ENCODE results near the gene SUDS3. TPM values are rescaled to one million over a fixed set of nuclear protein-coding genes. Genes with fewer than 3 reads are reported as not detected.

SUDS3 gene
- polyA plus RNA-seq, 1 of the 3 experiments (the other 2 are of a cell fraction), result 15.0 TPM

DNA sequence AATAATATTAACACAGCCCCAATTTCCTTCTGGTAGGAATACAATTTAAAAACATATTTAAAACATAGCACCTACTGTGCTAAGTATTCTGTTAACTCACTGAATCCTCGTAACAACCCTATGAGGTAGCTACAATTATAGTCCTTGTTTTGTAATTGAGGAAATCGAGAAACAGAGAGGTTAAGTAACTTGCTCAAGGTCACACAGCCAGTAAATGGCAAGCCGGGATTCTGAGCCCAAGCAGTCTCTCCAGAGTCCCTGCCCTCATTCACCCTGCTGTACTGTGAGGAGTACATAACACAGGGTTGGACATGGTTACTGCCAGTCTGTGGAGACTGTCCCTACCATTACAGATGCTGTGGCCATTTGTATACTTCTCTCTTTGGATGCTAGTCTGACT is 44.3 kb downstream of the SUDS3 start:
- Histone ChIP-seq H4K20me1 (ENCODE audit: insufficient read depth) (no peaks in the 10 kb centered on the region), H3K4me1 (ENCODE audit: control insufficient read depth in 1 of 2, insufficient read depth in 2 of 2, low read depth in 1 of 2, low read length in 1 of 2) (no peaks in the 10 kb centered on the region), H3K27ac (ENCODE audit: low read depth in 2 of 2, low read length in 1 of 2) (no peak overlapping the region), H3K9ac (no peak overlapping the region), H2AFZ (ENCODE audit: low read depth) (no peak overlapping the region), H3K9me3 (no peaks in the 10 kb centered on the region), H3K79me2 (ENCODE audit: insufficient read depth) (no peaks in the 10 kb centered on the region), H3K36me3 (replicated peaks in 1 of 2; ENCODE audit: control insufficient read depth in 1 of 2, insufficient read depth in 2 of 2, low read length in 1 of 2) (peaks cover 22 to 29% of the 10 kb centered on the region in 2 experiments), H3F3A (replicated peaks; ENCODE audit: insufficient read depth) (peaks cover 3% of the 10 kb centered on the region), H3K4me3 (ENCODE audit: low read depth in 2 of 2, low read length in 1 of 2) (no peak overlapping the region), H3K4me2 (no peak overlapping the region), H3K9me2 (no peaks in the 10 kb centered on the region), H3K27me3 (ENCODE audit: insufficient read depth) (no peaks in the 10 kb centered on the region)
- ChIA-PET POLR2A (interaction anchor here (0.6 kb wide), 1 partner anchor 561 kb away, joined by 3 read pairs; no protein-coding TSS in a partner anchor), CTCF (interaction anchor here (1.2 kb wide), 1 partner anchor 433 kb away, joined by 4 read pairs; no protein-coding TSS in a partner anchor)
- 85% methylated on average over 3 of the region's 3 CpGs for WGBS (ENCODE audit: low lambda C conversion rate)
- no peak for TF ChIP-seq SIN3A (IDR thresholded peaks at IDR 0.05; ENCODE audit: borderline replicate concordance, low read depth, low read length)
- DNase-seq, result no peak

DNA sequence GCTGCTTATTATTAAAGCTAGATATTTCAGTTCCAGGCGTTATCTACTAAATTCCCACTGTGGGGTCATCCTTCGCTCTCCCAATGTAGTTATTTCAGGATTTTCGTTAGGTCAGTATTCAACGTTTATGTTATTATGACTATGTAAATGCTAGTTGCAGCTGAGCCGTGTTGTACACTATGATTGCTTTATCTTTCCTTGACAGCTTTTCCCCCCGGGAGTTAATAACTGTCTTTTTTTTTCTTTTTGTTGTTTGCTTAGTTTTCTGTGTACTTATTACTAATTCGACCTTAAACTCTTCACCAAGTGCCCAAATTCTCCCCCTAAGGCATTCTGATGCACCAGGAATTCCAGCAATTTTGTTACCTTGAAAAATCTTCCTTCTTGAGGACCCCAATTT is 48.5 kb downstream of the SUDS3 start:
- no peaks in the 10 kb centered on the region for H4K20me1 ChIP-seq (ENCODE audit: insufficient read depth)
- TF ChIP-seq FOXM1 (IDR thresholded peaks at IDR 0.05; ENCODE audit: low read depth) (no peak), JUND (IDR thresholded peaks at IDR 0.05) (no peak), POLR2AphosphoS5 (IDR thresholded peaks at IDR 0.05; ENCODE audit: low read depth, low read length) (no peak), NRF1 (IDR thresholded peaks at IDR 0.05; ENCODE audit: low read depth, low read length) (no peak), TAF1 (IDR thresholded peaks at IDR 0.05; ENCODE audit: borderline replicate concordance, low read depth, low read length) (no peak), ELF1 (IDR thresholded peaks at IDR 0.05) (no peak), TEAD4 (IDR thresholded peaks at IDR 0.05; ENCODE audit: borderline replicate concordance, insufficient read depth) (no peak), SIN3A (IDR thresholded peaks at IDR 0.05; ENCODE audit: borderline replicate concordance, low read depth, low read length) (no peak), CHD2 (IDR thresholded peaks at IDR 0.05; ENCODE audit: low read length, partially characterized antibody) (no peak), YY1 (IDR thresholded peaks at IDR 0.05; ENCODE audit: low read depth) (no peak), RXRA (IDR thresholded peaks at IDR 0.05; ENCODE audit: borderline replicate concordance, low read depth) (no peak), TCF12 (IDR thresholded peaks at IDR 0.05) (no peak), MEF2A (IDR thresholded peaks at IDR 0.05; ENCODE audit: borderline replicate concordance, low read depth) (no peak), RFX5 (IDR thresholded peaks at IDR 0.05; ENCODE audit: low read length) (no peak), RAD21 (IDR thresholded peaks at IDR 0.05; ENCODE audit: low read length) (no peak)
- TF ChIP-seq, protein P1, sequence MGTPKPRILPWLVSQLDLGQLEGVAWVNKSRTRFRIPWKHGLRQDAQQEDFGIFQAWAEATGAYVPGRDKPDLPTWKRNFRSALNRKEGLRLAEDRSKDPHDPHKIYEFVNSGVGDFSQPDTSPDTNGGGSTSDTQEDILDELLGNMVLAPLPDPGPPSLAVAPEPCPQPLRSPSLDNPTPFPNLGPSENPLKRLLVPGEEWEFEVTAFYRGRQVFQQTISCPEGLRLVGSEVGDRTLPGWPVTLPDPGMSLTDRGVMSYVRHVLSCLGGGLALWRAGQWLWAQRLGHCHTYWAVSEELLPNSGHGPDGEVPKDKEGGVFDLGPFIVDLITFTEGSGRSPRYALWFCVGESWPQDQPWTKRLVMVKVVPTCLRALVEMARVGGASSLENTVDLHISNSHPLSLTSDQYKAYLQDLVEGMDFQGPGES (IDR thresholded peaks at IDR 0.05; ENCODE audit: low read depth, low read length), result no peak
- TF ChIP-seq, protein P2, sequence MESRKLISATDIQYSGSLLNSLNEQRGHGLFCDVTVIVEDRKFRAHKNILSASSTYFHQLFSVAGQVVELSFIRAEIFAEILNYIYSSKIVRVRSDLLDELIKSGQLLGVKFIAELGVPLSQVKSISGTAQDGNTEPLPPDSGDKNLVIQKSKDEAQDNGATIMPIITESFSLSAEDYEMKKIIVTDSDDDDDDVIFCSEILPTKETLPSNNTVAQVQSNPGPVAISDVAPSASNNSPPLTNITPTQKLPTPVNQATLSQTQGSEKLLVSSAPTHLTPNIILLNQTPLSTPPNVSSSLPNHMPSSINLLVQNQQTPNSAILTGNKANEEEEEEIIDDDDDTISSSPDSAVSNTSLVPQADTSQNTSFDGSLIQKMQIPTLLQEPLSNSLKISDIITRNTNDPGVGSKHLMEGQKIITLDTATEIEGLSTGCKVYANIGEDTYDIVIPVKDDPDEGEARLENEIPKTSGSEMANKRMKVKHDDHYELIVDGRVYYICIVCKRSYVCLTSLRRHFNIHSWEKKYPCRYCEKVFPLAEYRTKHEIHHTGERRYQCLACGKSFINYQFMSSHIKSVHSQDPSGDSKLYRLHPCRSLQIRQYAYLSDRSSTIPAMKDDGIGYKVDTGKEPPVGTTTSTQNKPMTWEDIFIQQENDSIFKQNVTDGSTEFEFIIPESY (IDR thresholded peaks at IDR 0.05; ENCODE audit: borderline replicate concordance, low read depth), result no peak
- TF ChIP-seq, protein P3, sequence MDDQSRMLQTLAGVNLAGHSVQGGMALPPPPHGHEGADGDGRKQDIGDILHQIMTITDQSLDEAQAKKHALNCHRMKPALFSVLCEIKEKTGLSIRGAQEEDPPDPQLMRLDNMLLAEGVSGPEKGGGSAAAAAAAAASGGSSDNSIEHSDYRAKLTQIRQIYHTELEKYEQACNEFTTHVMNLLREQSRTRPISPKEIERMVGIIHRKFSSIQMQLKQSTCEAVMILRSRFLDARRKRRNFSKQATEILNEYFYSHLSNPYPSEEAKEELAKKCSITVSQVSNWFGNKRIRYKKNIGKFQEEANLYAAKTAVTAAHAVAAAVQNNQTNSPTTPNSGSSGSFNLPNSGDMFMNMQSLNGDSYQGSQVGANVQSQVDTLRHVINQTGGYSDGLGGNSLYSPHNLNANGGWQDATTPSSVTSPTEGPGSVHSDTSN (IDR thresholded peaks at IDR 0.05), result no peak
- TF ChIP-seq, protein P4, sequence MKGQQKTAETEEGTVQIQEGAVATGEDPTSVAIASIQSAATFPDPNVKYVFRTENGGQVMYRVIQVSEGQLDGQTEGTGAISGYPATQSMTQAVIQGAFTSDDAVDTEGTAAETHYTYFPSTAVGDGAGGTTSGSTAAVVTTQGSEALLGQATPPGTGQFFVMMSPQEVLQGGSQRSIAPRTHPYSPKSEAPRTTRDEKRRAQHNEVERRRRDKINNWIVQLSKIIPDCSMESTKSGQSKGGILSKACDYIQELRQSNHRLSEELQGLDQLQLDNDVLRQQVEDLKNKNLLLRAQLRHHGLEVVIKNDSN (IDR thresholded peaks at IDR 0.05; ENCODE audit: borderline replicate concordance, low read depth), result no peak
- TF ChIP-seq, protein P5, sequence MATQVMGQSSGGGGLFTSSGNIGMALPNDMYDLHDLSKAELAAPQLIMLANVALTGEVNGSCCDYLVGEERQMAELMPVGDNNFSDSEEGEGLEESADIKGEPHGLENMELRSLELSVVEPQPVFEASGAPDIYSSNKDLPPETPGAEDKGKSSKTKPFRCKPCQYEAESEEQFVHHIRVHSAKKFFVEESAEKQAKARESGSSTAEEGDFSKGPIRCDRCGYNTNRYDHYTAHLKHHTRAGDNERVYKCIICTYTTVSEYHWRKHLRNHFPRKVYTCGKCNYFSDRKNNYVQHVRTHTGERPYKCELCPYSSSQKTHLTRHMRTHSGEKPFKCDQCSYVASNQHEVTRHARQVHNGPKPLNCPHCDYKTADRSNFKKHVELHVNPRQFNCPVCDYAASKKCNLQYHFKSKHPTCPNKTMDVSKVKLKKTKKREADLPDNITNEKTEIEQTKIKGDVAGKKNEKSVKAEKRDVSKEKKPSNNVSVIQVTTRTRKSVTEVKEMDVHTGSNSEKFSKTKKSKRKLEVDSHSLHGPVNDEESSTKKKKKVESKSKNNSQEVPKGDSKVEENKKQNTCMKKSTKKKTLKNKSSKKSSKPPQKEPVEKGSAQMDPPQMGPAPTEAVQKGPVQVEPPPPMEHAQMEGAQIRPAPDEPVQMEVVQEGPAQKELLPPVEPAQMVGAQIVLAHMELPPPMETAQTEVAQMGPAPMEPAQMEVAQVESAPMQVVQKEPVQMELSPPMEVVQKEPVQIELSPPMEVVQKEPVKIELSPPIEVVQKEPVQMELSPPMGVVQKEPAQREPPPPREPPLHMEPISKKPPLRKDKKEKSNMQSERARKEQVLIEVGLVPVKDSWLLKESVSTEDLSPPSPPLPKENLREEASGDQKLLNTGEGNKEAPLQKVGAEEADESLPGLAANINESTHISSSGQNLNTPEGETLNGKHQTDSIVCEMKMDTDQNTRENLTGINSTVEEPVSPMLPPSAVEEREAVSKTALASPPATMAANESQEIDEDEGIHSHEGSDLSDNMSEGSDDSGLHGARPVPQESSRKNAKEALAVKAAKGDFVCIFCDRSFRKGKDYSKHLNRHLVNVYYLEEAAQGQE (IDR thresholded peaks at IDR 0.05; ENCODE audit: low read depth, low read length), result no peak
- no peak overlapping the region for H3K4me2 ChIP-seq
- no peak overlapping the region for H3K27ac ChIP-seq (ENCODE audit: low read depth in 2 of 2, low read length in 1 of 2)
- no peaks in the 10 kb centered on the region for H3K9me2 ChIP-seq
- no peaks in the 10 kb centered on the region for H3K79me2 ChIP-seq (ENCODE audit: insufficient read depth)
- POLR2A ChIA-PET, result no interaction called here
- no peaks in the 10 kb centered on the region for H3K36me3 ChIP-seq (replicated peaks in 1 of 2; ENCODE audit: control insufficient read depth in 1 of 2, insufficient read depth in 2 of 2, low read length in 1 of 2)
- no peaks in the 10 kb centered on the region for H3K9me3 ChIP-seq
- no peak overlapping the region for H3K9ac ChIP-seq
- no peak overlapping the region for H2AFZ ChIP-seq (ENCODE audit: low read depth)
- 56% methylated on average over 7 of the region's 7 CpGs for WGBS (ENCODE audit: low lambda C conversion rate)
- H3K4me1 ChIP-seq (ENCODE audit: control insufficient read depth in 1 of 2, insufficient read depth in 2 of 2, low read depth in 1 of 2, low read length in 1 of 2), result peaks cover 2% of the 10 kb centered on the region in 2 experiments; a peak in 1 of 4 replicates
- CTCF ChIA-PET, result interaction anchor here (1.2 kb wide), 1 partner anchor 12 kb away, joined by 3 read pairs; no protein-coding TSS in a partner anchor
- H3K4me3 ChIP-seq (ENCODE audit: low read depth in 2 of 2, low read length in 1 of 2), result no peak overlapping the region
- DNase-seq, result no peak
- H3K27me3 ChIP-seq (ENCODE audit: insufficient read depth), result no peaks in the 10 kb centered on the region
- no peaks in the 10 kb centered on the region for H3F3A ChIP-seq (replicated peaks; ENCODE audit: insufficient read depth)
